GM19328 (cell line): Measurements from ENCODE around the gene CTU1.
"Not testable (repeated sequence)": the region's sequence is repeated elsewhere in the genome, so short reads cannot be mapped to it uniquely, and the experiment has no call there.

ENCODE experiments used
- ATAC-seq: cut with Tn5 transposase; IDR thresholded peaks from one replicate; pipeline ENCODE4 v1.9.1; 2021; ENCODE audit warnings: mild to moderate bottlenecking, moderate library complexity; ENCODE audit not compliant: unreplicated experiment

Gene CTU1

DNA sequence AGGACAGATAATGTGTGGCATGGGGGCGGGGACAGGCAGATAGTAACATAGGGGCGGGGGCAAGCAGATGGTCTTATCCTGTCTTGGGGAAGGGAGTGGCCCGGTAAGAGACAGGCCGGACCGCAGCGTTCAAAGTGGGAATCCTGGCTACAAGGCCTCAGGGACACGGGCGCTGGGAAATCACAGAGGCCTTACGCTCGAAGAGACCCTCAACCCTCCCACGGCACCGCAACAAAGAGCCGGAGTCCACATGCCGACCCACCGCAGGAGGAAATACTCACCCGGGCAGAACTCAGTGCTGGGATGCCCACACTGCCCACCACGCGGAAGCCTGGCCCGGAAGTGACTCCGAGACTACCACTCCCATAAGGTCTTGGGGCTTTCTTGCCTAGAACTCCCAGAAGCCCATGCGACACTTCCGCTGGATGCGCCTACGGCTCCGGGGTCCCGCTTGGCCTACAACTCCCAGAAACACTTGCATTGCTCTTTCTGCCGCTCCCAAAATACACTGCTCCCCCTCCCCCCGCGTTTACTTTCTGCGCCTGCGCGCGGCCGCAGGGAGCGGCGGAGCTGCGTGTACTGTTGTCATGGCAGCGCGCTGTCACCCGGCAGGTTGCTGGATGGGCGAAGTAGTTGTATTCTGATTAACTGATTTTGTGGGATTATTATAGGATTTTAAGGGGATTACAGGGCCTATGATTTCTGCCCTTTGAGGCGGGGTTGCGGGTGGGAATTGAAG lies at the start of gene CTU1:
Gene CTU1, minus strand, starts transcription at position 344 of the 739 bp plus-strand sequence. CDS start 3,840 bp downstream, outside the sequence.
- ATAC-seq, result peak; percentile 95

DNA sequence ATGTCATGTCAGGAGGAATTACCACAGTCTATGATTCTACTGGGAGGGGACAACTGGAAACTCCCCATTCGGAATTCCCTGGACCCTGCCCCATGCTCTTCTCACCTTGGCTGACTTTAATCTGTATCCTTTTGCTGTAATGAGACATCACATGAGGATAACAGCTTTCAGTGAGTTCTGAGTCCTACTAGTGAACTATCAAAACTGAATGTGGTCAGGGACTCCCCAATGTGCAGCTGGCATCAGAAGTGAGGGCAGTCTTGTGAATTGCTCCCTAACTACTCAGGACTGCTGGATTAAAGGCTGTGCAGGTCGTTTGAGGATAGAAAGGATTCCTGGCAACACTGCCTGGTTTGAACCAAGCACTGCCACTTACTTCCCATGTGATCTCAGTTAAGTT lies 49.1 kb upstream of the CTU1 start:
- no peak for ATAC-seq

DNA sequence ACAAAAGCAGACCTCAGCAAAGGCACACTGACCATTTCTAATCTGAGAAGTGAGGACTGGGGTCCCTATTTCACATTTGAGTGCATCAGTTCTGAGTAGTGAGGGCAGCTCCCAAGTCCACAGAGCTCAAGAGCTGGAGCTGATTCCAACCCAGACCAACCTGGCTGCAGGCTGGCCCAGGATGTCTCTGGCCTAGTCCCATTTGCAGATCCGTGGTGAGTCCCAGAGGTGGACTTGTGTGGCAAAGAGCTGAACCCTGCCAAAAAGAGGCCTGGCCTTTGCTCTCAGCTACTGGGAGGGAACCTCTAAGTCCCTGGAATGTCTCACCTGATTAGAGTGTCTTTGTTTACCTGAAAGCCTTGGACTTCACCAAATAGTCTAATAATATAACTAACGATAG lies 48.5 kb upstream of the CTU1 start:
- ATAC-seq, result no peak

GRCh38 chr19:51150627-51151026 lies 42.4 kb upstream of the CTU1 start:
- no peak for ATAC-seq

DNA sequence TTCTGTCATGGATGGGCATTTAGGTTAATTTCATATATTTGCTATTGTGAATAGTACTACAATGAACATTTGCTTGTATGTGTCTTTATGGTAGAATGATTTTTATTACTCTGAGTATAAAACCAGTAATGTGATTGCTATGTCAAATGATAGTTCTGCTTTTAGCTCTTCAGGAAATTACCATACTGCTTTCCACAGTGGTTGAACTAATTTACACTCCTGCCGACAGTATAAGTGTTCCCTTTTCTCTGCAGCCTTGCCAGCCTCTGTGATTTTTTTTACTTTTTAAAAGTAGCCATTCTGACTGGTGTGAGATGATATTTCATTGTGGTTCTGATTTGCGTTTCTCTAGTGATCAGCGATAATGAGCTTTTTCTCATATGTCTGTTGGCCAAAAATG lies 40.4 kb upstream of the CTU1 start:
- ATAC-seq, result no peak

- no peak for ATAC-seq
Measured at GRCh38 chr19:51147663-51148062, 39.5 kb upstream of the CTU1 start.

- ATAC-seq, result no peak
Measured at GRCh38 chr19:51146751-51147150, 38.5 kb upstream of the CTU1 start.

DNA sequence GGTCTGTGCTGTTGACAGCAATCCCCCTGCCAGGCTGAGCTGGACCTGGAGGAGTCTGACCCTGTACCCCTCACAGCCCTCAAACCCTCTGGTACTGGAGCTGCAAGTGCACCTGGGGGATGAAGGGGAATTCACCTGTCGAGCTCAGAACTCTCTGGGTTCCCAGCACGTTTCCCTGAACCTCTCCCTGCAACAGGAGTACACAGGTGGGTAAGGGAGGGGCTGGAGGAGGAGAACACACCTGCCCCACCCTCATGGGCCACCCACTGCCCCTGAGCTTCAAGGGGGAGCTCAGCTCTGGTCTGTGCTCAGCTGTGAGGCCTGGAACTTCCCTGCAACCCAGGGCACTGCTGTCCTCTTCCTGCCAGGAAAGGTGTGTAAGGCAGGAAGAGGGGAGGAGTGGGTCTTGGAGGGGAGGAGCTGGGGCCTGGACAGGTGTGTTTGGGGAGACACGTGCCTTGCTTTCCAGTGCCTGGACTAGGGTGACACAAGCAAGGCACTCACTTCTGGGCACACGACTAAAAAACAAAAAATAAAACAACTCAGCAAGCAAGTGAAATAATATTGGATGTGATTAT lies 37.8 kb upstream of the CTU1 start:
- no peak for ATAC-seq

DNA sequence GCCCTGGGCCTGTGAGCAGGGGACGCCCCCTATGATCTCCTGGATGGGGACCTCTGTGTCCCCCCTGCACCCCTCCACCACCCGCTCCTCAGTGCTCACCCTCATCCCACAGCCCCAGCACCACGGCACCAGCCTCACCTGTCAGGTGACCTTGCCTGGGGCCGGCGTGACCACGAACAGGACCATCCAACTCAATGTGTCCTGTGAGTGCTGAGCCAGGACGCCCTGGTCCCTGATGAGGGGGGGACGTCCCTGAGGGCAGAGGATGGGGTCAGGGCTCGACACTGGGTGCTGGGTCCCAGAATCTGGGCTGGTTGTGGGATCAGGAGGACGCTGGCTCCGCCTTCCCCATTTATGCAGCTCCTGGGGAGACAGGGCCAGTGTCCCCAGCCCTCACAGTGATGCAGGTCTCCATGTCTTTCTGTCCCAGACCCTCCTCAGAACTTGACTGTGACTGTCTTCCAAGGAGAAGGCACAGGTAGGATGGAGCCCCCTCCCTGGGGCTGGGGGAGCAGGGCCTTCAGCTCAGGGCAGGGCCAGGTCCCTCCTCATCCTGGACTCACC lies 36.4 kb upstream of the CTU1 start:
- ATAC-seq, result no peak

DNA sequence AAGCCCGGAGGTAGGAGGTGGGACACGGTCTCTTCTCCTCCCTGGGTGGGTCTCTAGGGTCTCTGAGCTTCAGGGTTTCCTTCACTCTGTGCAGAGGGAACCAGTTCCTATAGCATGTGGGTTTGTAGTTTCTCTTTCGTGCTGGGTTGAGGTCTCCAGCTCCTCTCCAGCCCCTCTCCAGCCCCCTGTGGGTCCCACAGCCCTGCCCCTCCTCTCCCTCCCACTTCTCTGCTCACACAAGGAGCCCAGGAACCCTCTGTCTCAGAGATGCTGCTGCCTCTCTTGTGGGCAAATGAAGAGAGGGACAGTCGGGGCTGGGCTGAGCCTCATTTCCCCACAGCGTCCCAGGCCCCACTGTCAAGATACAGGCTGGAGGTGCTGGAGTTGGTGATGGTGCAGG lies 35.3 kb upstream of the CTU1 start:
- ATAC-seq, result no peak

GRCh38 chr19:51142809-51143475 lies 34.7 kb upstream of the CTU1 start:
- not testable (repeated sequence) for ATAC-seq

GRCh38 chr19:51142119-51142518 lies 33.9 kb upstream of the CTU1 start, which contains the start of gene SIGLEC7:
Gene SIGLEC7, plus strand, starts transcription at chr19:51142301. Its CDS starts 69 bp downstream, at chr19:51142370.
- no peak for ATAC-seq

GRCh38 chr19:51141181-51141580 lies 33.0 kb upstream of the CTU1 start:
- no peak for ATAC-seq

- no peak for ATAC-seq
Measured at GRCh38 chr19:51140441-51140840, 32.2 kb upstream of the CTU1 start.

DNA sequence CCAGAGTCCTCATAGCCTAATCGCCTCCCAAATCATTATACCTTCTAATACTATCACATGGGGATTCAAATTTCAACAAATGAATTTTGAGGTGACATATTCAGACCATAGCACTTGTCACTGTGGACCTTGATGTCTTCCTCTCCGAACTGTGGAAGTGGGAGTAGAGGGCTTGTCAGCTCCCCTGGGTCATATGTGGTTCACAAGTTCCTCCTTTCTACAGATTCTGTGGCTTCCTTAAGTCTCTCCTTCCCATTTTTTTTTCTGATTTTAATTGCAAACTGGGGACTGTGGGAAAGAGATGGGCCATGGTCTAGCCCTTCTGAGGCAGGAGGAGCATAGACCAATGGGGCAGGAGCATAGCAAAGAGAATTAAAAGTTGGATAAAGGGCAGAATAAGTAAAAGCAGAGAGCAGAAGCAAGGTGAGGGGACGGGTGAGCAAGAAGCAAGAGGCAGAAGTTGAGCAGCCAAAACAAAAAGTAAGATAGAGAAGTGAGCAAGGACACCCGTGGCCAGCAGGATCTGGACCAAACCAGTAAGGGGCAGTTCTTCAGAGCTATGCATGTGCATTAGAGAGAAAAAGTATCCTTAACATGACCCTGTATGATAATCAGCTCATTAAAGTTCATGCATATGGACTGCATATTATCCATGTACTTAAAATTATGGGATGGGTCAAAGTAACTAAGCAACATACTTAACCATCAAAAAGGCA lies 31.2 kb upstream of the CTU1 start:
- no peak for ATAC-seq

- no peak for ATAC-seq
Measured at GRCh38 chr19:51138549-51138979, 30.4 kb upstream of the CTU1 start.

GRCh38 chr19:51137792-51138425 lies 29.7 kb upstream of the CTU1 start:
- ATAC-seq, result no peak

- ATAC-seq, result no peak
Measured at GRCh38 chr19:51136851-51137551, 28.8 kb upstream of the CTU1 start.

DNA sequence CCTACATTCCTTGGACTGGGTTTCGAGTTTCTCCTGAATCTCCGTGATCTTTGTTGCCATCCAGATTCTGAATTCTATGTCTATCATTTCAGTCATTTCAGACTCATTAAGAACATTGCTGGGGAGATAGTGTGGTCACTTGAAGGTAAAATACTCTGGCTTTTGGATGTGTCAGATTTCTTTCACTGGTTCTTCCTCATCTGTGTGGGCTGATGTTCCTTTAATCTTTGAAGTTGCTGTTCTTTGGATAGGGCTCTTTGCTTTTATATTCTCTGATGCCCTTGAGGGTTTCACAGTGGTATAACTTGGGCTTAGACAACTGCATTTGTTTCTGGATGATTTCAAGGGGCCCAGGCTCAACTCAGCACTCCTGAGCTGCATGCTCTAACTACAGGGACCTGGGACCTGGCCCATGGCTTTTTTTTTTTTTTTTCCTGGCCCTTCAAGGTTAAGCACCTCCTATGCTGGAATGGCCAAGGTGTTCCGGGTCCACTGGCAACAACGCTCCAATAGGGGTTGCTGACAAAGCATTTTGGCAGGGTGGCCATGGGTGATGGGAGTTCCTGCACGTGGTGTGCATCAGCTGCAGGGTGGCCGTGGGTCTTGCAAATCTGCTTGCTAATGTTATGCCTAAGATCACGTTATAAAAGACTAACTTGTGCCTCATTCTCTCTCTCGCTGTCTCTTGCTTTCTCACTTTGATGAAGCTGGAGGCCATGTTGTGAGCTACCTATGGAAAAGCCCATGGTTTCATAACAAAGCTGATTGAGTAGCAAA lies 28.0 kb upstream of the CTU1 start:
- no peak for ATAC-seq
